Skeletal muscle satellite cell (primary cell): Measurements from ENCODE around the gene MYL12A.

Experiments used
- H3K27me3 ChIP-seq: 2 replicates; pipeline ENCODE4 v1.7.0; 2013; ENCODE audit warnings: low read length; ENCODE audit not compliant: control insufficient read depth, insufficient read depth
- H3K36me3 ChIP-seq: 2 replicates; pipeline ENCODE4 v1.7.0; 2013; ENCODE audit warnings: mild to moderate bottlenecking, control low read depth, low read length; ENCODE audit not compliant: insufficient read depth
- H3K4me1 ChIP-seq: 2 replicates; pipeline ENCODE4 v1.7.0; 2013; ENCODE audit warnings: low read length; ENCODE audit not compliant: control insufficient read depth, insufficient read depth
- H3K4me2 ChIP-seq: 2 replicates; pipeline ENCODE4 v1.7.0; 2013; ENCODE audit warnings: mild to moderate bottlenecking, low read length
- H3K4me3 ChIP-seq: 2 replicates; pipeline ENCODE4 v1.7.0; 2013; ENCODE audit warnings: low read length
- H3K9ac ChIP-seq: 2 replicates; pipeline ENCODE4 v1.7.0; 2013; ENCODE audit warnings: mild to moderate bottlenecking, low read depth, low read length, moderate library complexity
- H3K9me3 ChIP-seq: replicated peaks from 2 replicates; pipeline ENCODE4 v1.7.0; 2013; ENCODE audit warnings: mild to moderate bottlenecking, control low read depth, low read length

Gene MYL12A

GRCh38 chr18:3260995-3261372 is 13.4 kb downstream of the MYL12A start:
- Histone ChIP-seq H3K4me3 (peak overlapping the region; percentile 90), H3K4me2 (peak overlapping the region; percentile 83), H3K9ac (peak overlapping the region; percentile 98), H3K27me3 (no peaks in the 10 kb centered on the region), H3K4me1 (peaks cover 50% of the 10 kb centered on the region), H3K9me3 (no peaks in the 10 kb centered on the region), H3K36me3 (peaks cover 35% of the 10 kb centered on the region)

DNA sequence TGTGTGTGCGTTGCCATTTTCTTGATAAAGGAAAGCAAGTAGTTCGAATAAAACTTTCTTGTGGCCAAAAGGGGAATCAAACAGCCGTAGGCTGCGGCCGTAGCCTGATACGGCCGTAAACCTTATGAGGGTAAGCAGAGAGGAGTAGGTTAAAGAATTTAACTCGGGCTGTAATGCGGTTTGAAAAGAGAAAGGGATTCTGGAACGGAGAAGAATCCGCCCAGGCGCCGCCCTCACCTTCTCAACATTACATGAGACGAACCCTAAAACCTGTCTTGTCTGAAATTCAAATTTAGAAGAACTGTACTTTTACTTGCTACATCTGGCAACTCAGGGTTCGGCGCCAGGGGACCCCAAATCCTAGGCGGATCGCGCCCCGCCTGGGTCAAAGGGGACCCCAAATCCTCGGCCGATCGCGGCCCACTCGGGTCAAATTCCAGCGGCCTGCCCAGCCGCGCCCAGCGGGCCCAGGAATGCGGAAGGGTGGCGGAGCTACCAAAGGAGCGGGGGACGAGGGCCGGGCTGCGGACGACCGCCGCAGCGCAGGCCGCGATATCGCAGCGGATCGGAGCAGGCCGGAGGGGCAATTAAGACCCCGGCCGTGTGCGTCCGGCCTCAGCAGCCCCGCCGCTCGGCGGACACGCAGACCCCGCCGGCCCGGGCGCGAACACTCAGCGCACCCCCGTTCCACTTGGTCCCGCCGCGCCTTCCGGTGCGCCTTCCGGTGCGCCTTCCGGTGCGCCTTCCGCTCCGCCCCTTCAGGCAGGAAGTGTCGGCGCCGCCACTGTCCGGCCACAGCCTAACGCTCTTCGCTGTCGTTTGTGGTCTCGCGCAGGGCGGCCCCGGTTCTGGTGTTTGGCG is 14.0 kb downstream of the MYL12A start, which contains the start of gene MYL12B:
TSS of gene MYL12B (plus strand) at position 761 of the 861 bp plus-strand sequence. CDS start 10,766 bp downstream, outside the sequence.
- Histone ChIP-seq H3K4me1 (peaks cover 49% of the 10 kb centered on the region), H3K36me3 (peaks cover 33% of the 10 kb centered on the region), H3K9ac (peak within 1 kb of the TSS; percentile 98), H3K27me3 (no peaks in the 10 kb centered on the region), H3K4me3 (peak within 1 kb of the TSS; percentile 90), H3K9me3 (no peaks in the 10 kb centered on the region), H3K4me2 (peak within 1 kb of the TSS; percentile 83)

GRCh38 chr18:3262234-3263131 is 14.9 kb downstream of the MYL12A start:
- H3K4me1 ChIP-seq: peaks cover 48% of the 10 kb centered on the region
- peak overlapping the region; percentile 98 for H3K9ac ChIP-seq
- peak overlapping the region; percentile 90 for H3K4me3 ChIP-seq
- no peaks in the 10 kb centered on the region for H3K9me3 ChIP-seq
- H3K36me3 ChIP-seq: peaks cover 28% of the 10 kb centered on the region
- H3K27me3 ChIP-seq: no peaks in the 10 kb centered on the region
- peak overlapping the region; percentile 83 for H3K4me2 ChIP-seq

GRCh38 chr18:3263132-3263700 is 15.6 kb downstream of the MYL12A start:
- peak overlapping the region; percentile 83 for H3K4me2 ChIP-seq
- H3K9ac ChIP-seq: peak overlapping the region; percentile 98
- no peaks in the 10 kb centered on the region for H3K27me3 ChIP-seq
- H3K9me3 ChIP-seq: no peaks in the 10 kb centered on the region
- H3K36me3 ChIP-seq: peaks cover 21% of the 10 kb centered on the region
- H3K4me1 ChIP-seq: peaks cover 52% of the 10 kb centered on the region
- peak overlapping the region; percentile 90 for H3K4me3 ChIP-seq

- peaks cover 63% of the 10 kb centered on the region for H3K4me1 ChIP-seq
- peaks cover 9% of the 10 kb centered on the region for H3K36me3 ChIP-seq
- H3K27me3 ChIP-seq: no peaks in the 10 kb centered on the region
- peak overlapping the region; percentile 90 for H3K4me3 ChIP-seq
- H3K4me2 ChIP-seq: peak overlapping the region; percentile 83
- no peaks in the 10 kb centered on the region for H3K9me3 ChIP-seq
- H3K9ac ChIP-seq: peak overlapping the region; percentile 98
Measured at GRCh38 chr18:3264362-3264761, 16.8 kb downstream of the MYL12A start.

DNA sequence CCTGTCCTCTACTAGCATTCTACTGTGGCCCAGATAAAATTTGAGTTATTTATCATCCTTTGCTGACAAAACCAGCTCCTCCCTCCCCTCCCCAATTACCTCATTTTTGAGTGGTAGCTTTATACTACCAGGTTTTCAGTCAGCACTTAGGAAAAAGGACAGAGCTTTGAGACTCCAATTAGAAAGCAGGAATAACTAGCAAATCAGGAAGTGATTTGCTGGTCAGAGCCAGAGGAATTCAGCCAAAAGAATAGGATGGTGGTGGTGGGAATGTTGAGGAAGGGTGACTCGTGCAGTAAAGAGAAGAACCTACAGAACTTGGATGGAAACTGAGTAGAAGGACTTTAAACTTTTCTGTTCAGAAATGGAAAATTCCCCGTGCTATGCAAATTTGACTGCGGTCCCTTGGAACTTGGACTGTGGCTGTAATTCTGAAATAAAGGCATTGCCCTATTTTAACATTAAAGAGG is 18.0 kb downstream of the MYL12A start:
- Histone ChIP-seq H3K4me1 (peaks cover 60% of the 10 kb centered on the region), H3K4me3 (peak overlapping the region; percentile 14), H3K9me3 (no peaks in the 10 kb centered on the region), H3K4me2 (peak overlapping the region; percentile 83), H3K36me3 (peaks cover 7% of the 10 kb centered on the region), H3K9ac (no peak overlapping the region), H3K27me3 (no peaks in the 10 kb centered on the region)

- H3K9ac ChIP-seq: no peak overlapping the region
- H3K9me3 ChIP-seq: no peaks in the 10 kb centered on the region
- H3K4me3 ChIP-seq: peak overlapping the region; percentile 14
- no peaks in the 10 kb centered on the region for H3K27me3 ChIP-seq
- H3K36me3 ChIP-seq: peaks cover 7% of the 10 kb centered on the region
- H3K4me1 ChIP-seq: peaks cover 58% of the 10 kb centered on the region
- H3K4me2 ChIP-seq: peak overlapping the region; percentile 83
Measured at GRCh38 chr18:3266062-3266608, 18.5 kb downstream of the MYL12A start.

- Histone ChIP-seq H3K9ac (no peak overlapping the region), H3K4me2 (peak overlapping the region; percentile 3), H3K36me3 (peaks cover 10% of the 10 kb centered on the region), H3K4me3 (no peak overlapping the region), H3K27me3 (no peaks in the 10 kb centered on the region), H3K4me1 (peaks cover 61% of the 10 kb centered on the region), H3K9me3 (no peaks in the 10 kb centered on the region)
Measured at GRCh38 chr18:3268306-3268705, 20.7 kb downstream of the MYL12A start.

- H3K27me3 ChIP-seq: no peaks in the 10 kb centered on the region
- H3K4me1 ChIP-seq: peaks cover 59% of the 10 kb centered on the region
- peak overlapping the region; percentile 33 for H3K4me3 ChIP-seq
- peaks cover 21% of the 10 kb centered on the region for H3K36me3 ChIP-seq
- H3K9ac ChIP-seq: no peak overlapping the region
- H3K4me2 ChIP-seq: peak overlapping the region; percentile 46
- H3K9me3 ChIP-seq: no peaks in the 10 kb centered on the region
Measured at GRCh38 chr18:3269241-3269913, 21.8 kb downstream of the MYL12A start.

DNA sequence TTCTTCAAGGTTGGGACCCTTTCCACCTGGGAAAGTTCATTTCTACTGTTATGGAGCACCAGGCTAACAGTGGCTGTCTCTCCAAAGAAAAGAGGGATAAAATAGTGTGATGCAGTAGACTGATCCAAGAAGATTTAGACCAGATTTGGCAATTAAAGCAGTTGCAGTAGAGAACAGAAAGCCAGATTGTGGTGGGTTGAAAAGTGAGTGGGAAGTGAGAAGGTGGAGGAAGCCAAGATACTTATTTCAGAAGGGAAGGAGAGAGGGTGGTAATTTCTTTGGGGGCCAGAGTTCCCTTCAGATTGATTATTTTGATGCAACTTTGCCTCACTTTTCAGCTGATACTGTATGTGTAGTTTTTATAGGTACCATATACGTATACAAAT is 22.3 kb downstream of the MYL12A start:
- Histone ChIP-seq H3K4me3 (no peak overlapping the region), H3K9ac (no peak overlapping the region), H3K27me3 (no peaks in the 10 kb centered on the region), H3K36me3 (peaks cover 26% of the 10 kb centered on the region), H3K9me3 (no peaks in the 10 kb centered on the region), H3K4me2 (peak overlapping the region; percentile 46), H3K4me1 (peaks cover 54% of the 10 kb centered on the region)
